SW480 (cell line): Measurements from ENCODE around the gene LINC01488.

Experiments
- DNase-seq: peaks from one replicate; pipeline ENCODE4 v3.0.0-alpha.2; 2016; ENCODE audit warnings: low spot score

Gene LINC01488

GRCh38 chr11:69445131-69445470 lies 36.4 kb upstream of the LINC01488 start:
- no peak for DNase-seq

- DNase-seq, result no peak
Measured at GRCh38 chr11:69446108-69446507, 35.4 kb upstream of the LINC01488 start.

GRCh38 chr11:69447786-69448185 lies 33.7 kb upstream of the LINC01488 start:
- DNase-seq, result peak; percentile 48

- DNase-seq, result no peak
Measured at GRCh38 chr11:69448471-69449284, 32.8 kb upstream of the LINC01488 start.

- DNase-seq, result peak; percentile 74
Measured at GRCh38 chr11:69449320-69450063, 32.0 kb upstream of the LINC01488 start.

GRCh38 chr11:69450064-69450856 lies 31.2 kb upstream of the LINC01488 start:
- no peak for DNase-seq

- no peak for DNase-seq
Measured at GRCh38 chr11:69450857-69451220, 30.6 kb upstream of the LINC01488 start.

GRCh38 chr11:69451289-69451688 lies 30.2 kb upstream of the LINC01488 start:
- DNase-seq, result no peak

GRCh38 chr11:69452206-69452987 lies 29.1 kb upstream of the LINC01488 start:
- DNase-seq, result no peak

GRCh38 chr11:69453151-69453550 lies 28.3 kb upstream of the LINC01488 start:
- DNase-seq, result no peak

- DNase-seq, result no peak
Measured at GRCh38 chr11:69454018-69454417, 27.4 kb upstream of the LINC01488 start.

GRCh38 chr11:69455969-69456368 lies 25.5 kb upstream of the LINC01488 start:
- DNase-seq, result no peak

- no peak for DNase-seq
Measured at GRCh38 chr11:69456712-69457111, 24.8 kb upstream of the LINC01488 start.

- no peak for DNase-seq
Measured at GRCh38 chr11:69459848-69460539, 21.5 kb upstream of the LINC01488 start.

GRCh38 chr11:69460540-69461257 lies 20.8 kb upstream of the LINC01488 start:
- DNase-seq, result peak; percentile 43

GRCh38 chr11:69461272-69461962 lies 20.0 kb upstream of the LINC01488 start:
- no peak for DNase-seq

GRCh38 chr11:69462106-69462951 lies 19.1 kb upstream of the LINC01488 start:
- DNase-seq, result no peak

- DNase-seq, result no peak
Measured at GRCh38 chr11:69463181-69463994, 18.1 kb upstream of the LINC01488 start.
